ENCODE data around the gene RASSF5.
A peak's percentile ranks its signal among the peaks of the same experiment; 100 is the strongest.
"Not testable (repeated sequence)": the region's sequence is repeated elsewhere in the genome, so short reads cannot be mapped to it uniquely, and the experiment has no call there.

Gene RASSF5

GRCh38 chr1:206575165-206575893, 68.0 kb downstream of the RASSF5 start:
- peak; percentile 98 for DNase-seq

GRCh38 chr1:206575894-206576737, 68.8 kb downstream of the RASSF5 start:
- no peak for DNase-seq

GRCh38 chr1:206577626-206578025, 70.3 kb downstream of the RASSF5 start:
- no peak for DNase-seq

- DNase-seq, result no peak
Measured at GRCh38 chr1:206578068-206578977, 71.0 kb downstream of the RASSF5 start.

- no peak for DNase-seq
Measured at GRCh38 chr1:206578978-206579374, 71.6 kb downstream of the RASSF5 start.

GRCh38 chr1:206579747-206580437, 72.6 kb downstream of the RASSF5 start:
- DNase-seq, result peak; percentile 98

- DNase-seq, result no peak
Measured at GRCh38 chr1:206580438-206581113, 73.2 kb downstream of the RASSF5 start.

GRCh38 chr1:206581114-206581497, 73.8 kb downstream of the RASSF5 start:
- DNase-seq, result not testable (repeated sequence)

- DNase-seq, result peak; percentile 42
Measured at GRCh38 chr1:206581571-206581981, 74.2 kb downstream of the RASSF5 start.

GRCh38 chr1:206582537-206582936, 75.2 kb downstream of the RASSF5 start:
- DNase-seq, result no peak

- DNase-seq, result no peak
Measured at GRCh38 chr1:206582971-206583706, 75.8 kb downstream of the RASSF5 start.

GRCh38 chr1:206583707-206584648, 76.6 kb downstream of the RASSF5 start:
- peak; percentile 65 for DNase-seq

- DNase-seq, result no peak
Measured at GRCh38 chr1:206584683-206585082, 77.4 kb downstream of the RASSF5 start.

GRCh38 chr1:206586501-206587445, 79.4 kb downstream of the RASSF5 start:
- DNase-seq, result no peak

- no peak for DNase-seq
Measured at GRCh38 chr1:206587904-206588303, 80.6 kb downstream of the RASSF5 start.

- no peak for DNase-seq
Measured at GRCh38 chr1:206588492-206588891, 81.2 kb downstream of the RASSF5 start.

- no peak for DNase-seq
Measured at GRCh38 chr1:206589206-206589605, 81.9 kb downstream of the RASSF5 start.

- peak; percentile 91 for DNase-seq
Measured at GRCh38 chr1:206590025-206590758, 82.9 kb downstream of the RASSF5 start.
